ENCODE measurements around the gene SELPLG. TPM values are rescaled to one million over a fixed set of nuclear protein-coding genes. Genes with fewer than 3 reads are reported as not detected.

The SELPLG gene
- total and polyA plus RNA-seq, 8 donors = 1.2 to 6.1 (median 3.0) TPM

- DNase-seq = no peak
- TF ChIP-seq POLR2AphosphoS5 (IDR thresholded peaks at IDR 0.05) (no peak), EP300 (IDR thresholded peaks at IDR 0.05) (no peak), CTCF (IDR thresholded peaks at IDR 0.05) (no peak), POLR2A (IDR thresholded peaks at IDR 0.05) (no peak)
- no peak overlapping the region for H3K27ac ChIP-seq
- no peak overlapping the region for H3K4me3 ChIP-seq
- intact Hi-C loops (cut with DNase I; ENCODE audit: low total_unique reads) = no loop called here
- H3K36me3 ChIP-seq = peaks cover 14 to 32% (median 29%) of the 10 kb centered on the region in 4 donors
- H3K9me3 ChIP-seq = no peaks in the 10 kb centered on the region
- WGBS, 5 donors = 65 to 74% (median 72%) methylated on average over 8 of the region's 8 CpGs
- peaks cover 0 to 16% (median 2%) of the 10 kb centered on the region in 4 donors for H3K4me1 ChIP-seq
- H3K27me3 ChIP-seq = no peaks in the 10 kb centered on the region
Measured at GRCh38 chr12:108572166-108572790, 61.4 kb downstream of the SELPLG start.

Small RNAs within 50 kb of the gene (small RNA-seq; reads per million reads assigned to genes)
- 0 reads per million in 4 donors for gene RNU7-169P

Other genes with a start within 250 kb of the SELPLG start
- 10 to 100 TPM in 3 of 5 donors, 1 to 10 TPM in 2; 2.3 to 26.3 (median 14.2) TPM for gene FICD, start 118.6 kb downstream of the SELPLG start, total RNA-seq
- gene FICD, start 118.6 kb downstream of the SELPLG start, polyA plus RNA-seq = 1 to 10 TPM; 1.2 to 3.7 (median 1.4) TPM
- gene SART3, start 72.7 kb downstream of the SELPLG start, total RNA-seq = 100 to 1,000 TPM in 1 of 5 donors, 10 to 100 TPM in 4; 47.2 to 106 (median 56.2) TPM
- gene SART3, start 72.7 kb downstream of the SELPLG start, polyA plus RNA-seq = 10 to 100 TPM; 11.7 to 12.4 (median 12.0) TPM
- gene ISCU, start 71.3 kb downstream of the SELPLG start, total RNA-seq = 100 to 1,000 TPM in 3 of 5 donors, 10 to 100 TPM in 2; 83.3 to 251 (median 154) TPM
- gene ISCU, start 71.3 kb downstream of the SELPLG start, polyA plus RNA-seq = 100 to 1,000 TPM; 140 to 256 (median 177) TPM
- 10 to 100 TPM in 2 of 5 donors, under 1 TPM in 2, not detected in 1; 0.45 to 16.2 (median 6.0) TPM for gene TMEM119, start 35.8 kb downstream of the SELPLG start, total RNA-seq
- 10 to 100 TPM in 2 of 3 donors, 1 to 10 TPM in 1; 1.3 to 17.1 (median 14.8) TPM for gene TMEM119, start 35.8 kb downstream of the SELPLG start, polyA plus RNA-seq
- gene CORO1C, start 97.6 kb upstream of the SELPLG start, total RNA-seq = 100 to 1,000 TPM; 143 to 392 (median 188) TPM
- 10 to 100 TPM; 27.4 to 45.4 (median 44.1) TPM for gene CORO1C, start 97.6 kb upstream of the SELPLG start, polyA plus RNA-seq
- gene SSH1, start 223.7 kb upstream of the SELPLG start, total RNA-seq = 100 to 1,000 TPM in 1 of 5 donors, 10 to 100 TPM in 4; 10.1 to 172 (median 22.9) TPM
- 1 to 10 TPM; 2.3 to 6.0 (median 3.2) TPM for gene SSH1, start 223.7 kb upstream of the SELPLG start, polyA plus RNA-seq
- not detected for gene DAO, start 246.2 kb upstream of the SELPLG start, total RNA-seq
- not detected for gene DAO, start 246.2 kb upstream of the SELPLG start, polyA plus RNA-seq

Measured in stomach (tissue), 9 donors.